GM18498 (cell line): ENCODE data around the gene IL6R.

Source experiments
- ATAC-seq: cut with Tn5 transposase; IDR thresholded peaks from one replicate; pipeline ENCODE4 v1.9.1; 2021; ENCODE audit warnings: mild to moderate bottlenecking, moderate library complexity; ENCODE audit not compliant: unreplicated experiment

Gene IL6R

GRCh38 chr1:154423988-154424326, 18.8 kb downstream of the IL6R start:
- no peak for ATAC-seq

- no peak for ATAC-seq
Measured at GRCh38 chr1:154425172-154425571, 20.0 kb downstream of the IL6R start.

- no peak for ATAC-seq
Measured at GRCh38 chr1:154427173-154428139, 22.3 kb downstream of the IL6R start.

- no peak for ATAC-seq
Measured at GRCh38 chr1:154429118-154429517, 24.0 kb downstream of the IL6R start.

GRCh38 chr1:154429841-154430611, 24.9 kb downstream of the IL6R start:
- ATAC-seq = no peak

- ATAC-seq = no peak
Measured at GRCh38 chr1:154430903-154431302, 25.8 kb downstream of the IL6R start.

GRCh38 chr1:154431586-154432373, 26.6 kb downstream of the IL6R start:
- no peak for ATAC-seq

GRCh38 chr1:154433161-154433764, 28.1 kb downstream of the IL6R start:
- ATAC-seq = no peak

GRCh38 chr1:154434346-154435085, 29.4 kb downstream of the IL6R start:
- ATAC-seq = no peak

- no peak for ATAC-seq
Measured at GRCh38 chr1:154435599-154436200, 30.6 kb downstream of the IL6R start.

GRCh38 chr1:154436433-154436832, 31.3 kb downstream of the IL6R start:
- ATAC-seq = no peak

GRCh38 chr1:154440036-154440804, 35.1 kb downstream of the IL6R start:
- ATAC-seq = no peak

GRCh38 chr1:154441241-154441888, 36.2 kb downstream of the IL6R start:
- ATAC-seq = no peak

GRCh38 chr1:154442006-154442740, 37.0 kb downstream of the IL6R start:
- ATAC-seq = no peak

GRCh38 chr1:154443274-154444013, 38.3 kb downstream of the IL6R start:
- no peak for ATAC-seq

- peak; percentile 69 for ATAC-seq
Measured at GRCh38 chr1:154445040-154445472, 39.9 kb downstream of the IL6R start.

- ATAC-seq = no peak
Measured at GRCh38 chr1:154446292-154446691, 41.1 kb downstream of the IL6R start.
